ENCODE results near the gene ZMYND8.
"Not testable (repeated sequence)": the region's sequence is repeated elsewhere in the genome, so short reads cannot be mapped to it uniquely, and the experiment has no call there.

The ZMYND8 gene

GRCh38 chr20:47217482-47218446 lies 138.7 kb downstream of the ZMYND8 start:
- no peak for DNase-seq

- no peak for DNase-seq
Measured at GRCh38 chr20:47216819-47217410, 139.6 kb downstream of the ZMYND8 start.

- no peak for DNase-seq
Measured at GRCh38 chr20:47215653-47216397, 140.7 kb downstream of the ZMYND8 start.

GRCh38 chr20:47213966-47214365 lies 142.5 kb downstream of the ZMYND8 start:
- no peak for DNase-seq

- DNase-seq: no peak
Measured at GRCh38 chr20:47212606-47213207, 143.8 kb downstream of the ZMYND8 start.

GRCh38 chr20:47211036-47211435 lies 145.5 kb downstream of the ZMYND8 start:
- DNase-seq: no peak

GRCh38 chr20:47210470-47210869 lies 146.0 kb downstream of the ZMYND8 start:
- no peak for DNase-seq

GRCh38 chr20:47209982-47210381 lies 146.5 kb downstream of the ZMYND8 start:
- no peak for DNase-seq

GRCh38 chr20:47208534-47209174 lies 147.8 kb downstream of the ZMYND8 start:
- DNase-seq: no peak

GRCh38 chr20:47206962-47207641 lies 149.4 kb downstream of the ZMYND8 start:
- DNase-seq: no peak

GRCh38 chr20:47206552-47206951 lies 149.9 kb downstream of the ZMYND8 start:
- not testable (repeated sequence) for DNase-seq

- no peak for DNase-seq
Measured at GRCh38 chr20:47205577-47206123, 150.8 kb downstream of the ZMYND8 start.

GRCh38 chr20:47204850-47205122 lies 151.7 kb downstream of the ZMYND8 start:
- not testable (repeated sequence) for DNase-seq

- DNase-seq: no peak
Measured at GRCh38 chr20:47204008-47204849, 152.3 kb downstream of the ZMYND8 start.

GRCh38 chr20:47202733-47203667 lies 153.5 kb downstream of the ZMYND8 start:
- no peak for DNase-seq

GRCh38 chr20:47201074-47201730 lies 155.3 kb downstream of the ZMYND8 start:
- DNase-seq: no peak

GRCh38 chr20:47198996-47199552 lies 157.4 kb downstream of the ZMYND8 start:
- DNase-seq: no peak

GRCh38 chr20:47198254-47198671 lies 158.2 kb downstream of the ZMYND8 start:
- DNase-seq: no peak
